ENCODE data around the gene USP34. TPM values are rescaled to one million over a fixed set of nuclear protein-coding genes. Genes with fewer than 3 reads are reported as not detected.
"Not testable (repeated sequence)": the region's sequence is repeated elsewhere in the genome, so short reads cannot be mapped to it uniquely, and the experiment has no call there.

USP34 gene
- total RNA-seq, 1 experiment from 2014 or later: 70.0 TPM

DNA sequence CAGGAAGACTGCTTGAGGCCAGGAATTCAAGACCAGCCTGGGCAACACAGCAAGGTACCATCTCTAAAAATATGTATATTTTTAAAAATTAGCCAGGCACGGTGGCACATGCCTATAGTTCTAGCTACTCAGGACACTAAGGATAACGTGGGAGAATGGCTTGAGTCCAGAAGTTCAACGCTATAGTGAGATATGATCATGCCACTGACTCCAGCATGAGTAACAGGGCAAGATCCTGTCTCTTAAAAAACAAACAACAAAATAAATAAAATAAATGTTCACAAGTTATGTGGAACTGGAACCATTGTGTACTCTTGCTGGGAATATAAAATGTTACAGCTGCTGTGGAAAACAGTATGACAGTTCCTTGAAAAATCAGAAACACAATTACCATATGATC, 47.2 kb downstream of the USP34 start:
- no peak for DNase-seq (ENCODE audit: low read depth)

DNA sequence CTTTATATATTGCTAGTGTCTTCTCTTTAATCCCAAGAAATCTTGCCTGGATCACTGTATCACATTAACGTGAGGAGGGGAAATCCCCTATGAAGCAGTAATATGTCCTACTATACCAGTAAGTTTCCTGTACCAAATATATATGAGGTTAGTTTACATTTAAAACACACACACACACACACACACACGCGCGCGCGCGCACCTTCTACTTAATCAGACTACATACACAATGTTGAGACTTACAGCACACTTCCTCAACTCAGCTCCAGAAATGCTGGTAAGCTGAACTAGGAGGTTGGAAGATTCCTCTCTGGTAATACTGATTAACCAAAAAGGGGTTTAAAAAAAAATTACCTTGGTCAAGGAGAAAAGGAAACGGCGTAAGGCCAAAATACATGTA, 49.3 kb downstream of the USP34 start:
- DNase-seq (ENCODE audit: low read depth): no peak

DNA sequence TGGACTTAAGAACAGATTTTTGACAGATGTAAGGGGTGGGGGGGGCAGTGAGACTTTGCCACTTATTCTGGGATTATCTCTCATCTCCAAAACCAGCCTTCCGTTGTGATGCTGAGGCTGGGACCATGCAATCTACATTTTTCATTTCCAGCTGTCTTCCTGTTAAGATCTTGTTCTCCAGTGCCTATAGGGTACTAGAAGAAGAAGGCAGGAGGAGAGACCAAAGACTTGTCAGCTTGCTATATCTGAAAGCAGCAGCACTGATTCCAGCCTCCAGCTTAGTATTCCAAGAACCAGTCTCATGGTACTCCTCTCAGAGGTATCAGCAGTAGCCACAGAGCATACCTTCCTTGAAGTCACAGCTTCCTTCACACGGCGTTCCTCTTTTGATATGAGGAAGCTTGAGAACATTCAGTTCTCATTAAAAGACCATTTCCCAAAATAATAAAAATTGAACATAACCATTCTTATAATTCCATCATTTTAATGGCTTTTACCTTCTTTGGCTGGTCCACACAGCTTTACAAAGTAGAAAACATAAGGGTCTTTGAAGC, 49.8 kb downstream of the USP34 start:
- no peak for DNase-seq (ENCODE audit: low read depth)

DNA sequence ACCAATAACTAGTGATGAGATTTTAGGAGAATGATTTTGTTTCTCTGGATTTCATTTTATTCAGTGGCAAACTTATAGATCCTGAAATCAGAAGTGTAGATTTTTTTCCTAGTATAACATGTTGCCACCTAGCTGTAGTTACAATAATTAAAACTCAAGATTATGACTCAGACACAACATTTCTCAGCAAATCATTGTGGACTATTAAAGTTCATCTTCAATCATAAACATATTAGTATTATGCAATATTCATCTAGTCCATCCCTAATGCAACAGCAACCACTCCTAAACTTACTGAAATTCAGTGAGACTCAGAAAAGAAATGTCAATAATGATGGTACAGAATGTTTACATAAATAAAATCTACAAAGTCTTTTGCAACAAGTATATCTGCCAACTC, 51.3 kb downstream of the USP34 start:
- no peak for DNase-seq (ENCODE audit: low read depth)

DNA sequence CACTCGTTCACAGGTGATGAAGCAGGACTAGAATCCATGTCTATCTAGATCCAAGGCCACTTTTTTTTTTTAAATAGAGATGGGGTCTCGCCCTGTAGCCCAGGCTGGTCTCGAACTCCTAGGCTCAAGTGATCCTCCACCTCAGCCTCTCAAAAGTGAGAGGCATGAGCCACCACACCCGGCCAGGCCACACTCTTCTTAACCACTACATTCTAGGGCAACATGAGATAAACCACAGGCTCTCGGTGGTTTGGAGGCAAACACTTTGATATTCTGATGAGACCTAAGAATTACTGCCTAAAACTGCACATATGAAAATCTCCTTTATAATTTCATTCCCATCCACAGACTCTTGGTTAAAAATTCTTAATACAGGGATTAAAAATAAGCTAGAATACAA, 51.8 kb downstream of the USP34 start:
- DNase-seq (ENCODE audit: low read depth): peak; percentile 15

DNA sequence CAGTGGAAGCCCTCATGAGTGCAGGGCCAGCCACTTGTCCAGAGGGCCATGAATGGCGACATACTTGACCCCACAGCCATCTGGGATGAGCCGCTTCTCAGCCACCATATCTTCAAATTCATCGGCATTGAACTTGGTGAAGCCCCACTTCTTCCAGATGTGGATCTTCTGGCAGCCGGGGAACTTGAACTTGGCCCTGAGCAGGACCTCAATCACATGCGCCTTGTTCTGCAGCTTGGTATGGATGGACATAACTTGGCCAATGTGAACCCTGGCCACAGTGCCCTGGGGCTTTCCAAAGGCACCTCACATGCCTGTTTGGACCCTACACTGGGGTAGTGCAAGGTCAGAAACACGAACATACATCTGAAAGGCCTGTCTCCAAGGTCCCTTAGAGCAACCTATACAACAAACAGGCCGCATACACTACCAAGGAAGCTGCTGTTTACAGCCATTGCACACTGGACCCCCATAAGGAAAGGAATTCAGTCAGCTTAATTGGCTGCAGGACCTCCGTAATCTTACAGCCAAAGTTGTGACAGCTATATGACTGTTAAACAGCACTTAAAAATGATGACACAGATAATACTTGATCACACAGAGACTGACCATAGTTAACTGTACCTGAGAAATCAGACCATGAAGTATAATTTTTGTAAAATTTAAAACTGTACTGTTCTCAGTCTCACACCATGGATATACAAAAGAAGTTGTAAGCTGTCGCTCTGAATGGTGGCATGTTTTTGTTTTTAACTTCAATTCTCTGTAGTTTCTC, 53.8 kb downstream of the USP34 start:
- no peak for DNase-seq (ENCODE audit: low read depth)

DNA sequence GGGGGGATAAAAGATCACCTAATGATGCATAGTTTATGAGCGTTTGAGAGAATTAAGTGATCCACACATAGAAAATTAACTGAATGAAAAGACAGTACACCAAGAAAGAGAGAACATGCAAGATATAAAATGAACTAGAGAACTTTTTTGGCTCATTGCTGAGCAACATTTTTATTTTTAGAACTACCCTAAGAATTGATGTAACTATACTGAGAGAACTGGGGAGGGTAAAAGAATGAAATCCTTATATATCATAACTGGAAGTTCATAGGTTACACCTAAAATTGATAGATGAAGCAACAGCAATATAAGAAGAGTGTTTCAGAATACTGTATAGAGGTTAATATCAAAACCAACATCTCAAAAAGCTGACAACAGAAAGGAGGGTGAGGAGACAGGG, 55.6 kb downstream of the USP34 start:
- no peak for DNase-seq (ENCODE audit: low read depth)

DNA sequence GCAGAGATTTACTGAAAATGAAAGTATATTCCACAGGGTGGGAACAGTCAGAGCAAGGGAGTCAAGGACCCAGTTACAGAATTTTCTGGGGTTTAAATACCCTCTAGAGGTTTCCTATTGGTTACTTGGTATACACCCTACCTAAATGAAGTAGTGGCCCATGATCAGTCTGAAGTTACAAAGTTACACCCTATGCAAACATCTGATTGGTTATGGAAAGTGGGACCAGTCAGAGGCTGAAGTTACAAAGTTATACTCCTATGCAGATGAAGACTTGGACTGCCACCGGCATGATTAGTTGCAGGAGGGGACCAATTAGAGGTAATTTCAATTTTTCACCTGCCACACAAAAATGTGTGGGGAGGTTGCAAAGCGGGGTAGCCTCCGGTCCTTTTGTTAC, 56.2 kb downstream of the USP34 start:
- DNase-seq (ENCODE audit: low read depth): no peak

DNA sequence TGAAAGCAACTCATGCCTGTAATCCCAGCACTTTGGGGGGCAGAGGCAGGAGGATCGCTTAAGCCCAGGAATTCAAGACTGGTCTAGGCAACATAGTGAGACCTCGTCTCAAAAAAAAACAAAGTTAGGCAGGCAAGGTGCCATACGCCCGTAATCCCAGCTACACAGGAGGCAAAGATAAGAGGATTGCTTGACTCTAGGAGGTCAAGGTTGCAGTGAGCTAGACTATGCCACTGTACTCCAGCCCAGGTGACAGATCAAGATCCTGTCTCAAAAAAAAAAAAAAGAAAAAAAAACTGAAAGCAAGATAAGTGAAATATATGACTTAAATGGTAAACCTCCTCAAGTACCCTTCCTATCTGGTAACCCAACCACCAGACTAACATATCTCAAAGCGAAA, 59.8 kb downstream of the USP34 start:
- no peak for DNase-seq (ENCODE audit: low read depth)

DNA sequence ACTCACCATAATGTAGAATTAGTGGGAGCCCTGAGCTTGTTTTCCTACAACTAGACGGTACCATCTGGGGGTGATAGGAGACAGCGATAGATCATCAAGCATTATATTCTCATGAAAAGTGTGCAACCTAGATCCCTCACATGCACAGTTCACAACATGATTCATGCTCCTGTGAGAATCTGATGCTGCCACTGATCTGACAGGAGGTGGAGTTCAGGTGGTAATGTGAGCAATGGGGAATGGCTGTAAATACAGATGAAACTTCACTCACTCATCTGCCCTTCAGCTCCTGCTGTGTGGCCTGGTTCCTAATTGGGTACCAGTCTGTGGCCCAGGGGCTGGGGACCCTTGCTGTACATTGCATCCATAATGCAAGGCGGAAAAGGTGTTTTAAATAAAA, 60.7 kb downstream of the USP34 start:
- no peak for DNase-seq (ENCODE audit: low read depth)

DNA sequence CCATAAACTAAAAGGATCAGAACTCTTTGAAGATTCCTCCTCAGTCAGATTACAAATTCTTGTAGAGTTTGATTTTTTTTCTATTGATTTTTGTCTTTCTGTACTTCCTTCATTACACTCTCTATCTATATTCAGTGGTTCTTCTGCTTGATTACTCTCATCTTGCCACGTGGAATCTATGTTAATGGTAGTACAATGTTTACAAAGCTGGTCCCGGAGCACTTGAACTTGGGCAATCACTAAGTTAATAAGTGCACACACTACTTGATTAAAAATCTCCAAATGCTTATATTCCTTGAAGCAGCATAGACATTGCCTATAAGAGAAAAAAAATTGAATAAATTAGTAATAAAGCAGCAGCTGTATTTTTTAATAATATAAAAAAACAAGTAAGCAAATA, 65.1 kb downstream of the USP34 start:
- DNase-seq (ENCODE audit: low read depth): no peak

DNA sequence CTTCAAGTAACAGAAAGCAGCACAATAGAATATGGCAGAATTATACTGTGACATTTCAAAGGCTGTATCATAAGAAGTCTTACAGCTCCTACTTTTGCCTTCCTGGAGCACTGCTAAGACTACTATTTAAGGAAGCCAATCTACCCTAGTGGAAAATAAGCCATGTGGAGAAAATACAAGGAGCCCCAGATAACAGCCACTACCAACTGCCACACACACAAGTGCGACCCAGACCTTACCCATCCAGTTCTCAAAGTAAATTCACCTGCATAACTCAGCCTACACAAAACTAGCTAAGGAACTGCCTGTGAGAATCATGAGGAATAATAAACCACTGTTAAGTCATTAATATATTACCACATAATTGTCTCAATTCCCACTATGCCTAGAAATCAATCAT, 66.4 kb downstream of the USP34 start:
- DNase-seq (ENCODE audit: low read depth): no peak

DNA sequence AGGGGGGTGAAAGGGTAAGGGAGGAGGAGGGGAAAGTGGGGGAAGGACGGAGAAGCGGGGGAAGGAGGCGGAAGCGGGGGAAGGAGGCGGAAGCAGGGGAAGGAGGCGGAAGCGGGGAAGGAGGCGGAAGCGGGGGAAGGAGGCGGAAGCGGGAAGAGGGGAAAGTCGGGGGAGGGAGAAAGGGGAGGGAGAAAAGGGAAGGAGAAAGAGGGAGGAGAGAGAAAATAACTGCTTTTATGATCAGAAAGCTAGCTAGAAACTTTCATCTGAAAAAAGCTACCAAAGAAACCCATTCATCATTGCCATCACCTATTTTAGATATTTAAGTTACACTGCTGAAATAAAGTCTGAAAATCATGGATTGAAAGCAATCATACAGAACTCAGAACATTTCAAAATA, 72.5 kb downstream of the USP34 start:
- DNase-seq (ENCODE audit: low read depth): no peak

DNA sequence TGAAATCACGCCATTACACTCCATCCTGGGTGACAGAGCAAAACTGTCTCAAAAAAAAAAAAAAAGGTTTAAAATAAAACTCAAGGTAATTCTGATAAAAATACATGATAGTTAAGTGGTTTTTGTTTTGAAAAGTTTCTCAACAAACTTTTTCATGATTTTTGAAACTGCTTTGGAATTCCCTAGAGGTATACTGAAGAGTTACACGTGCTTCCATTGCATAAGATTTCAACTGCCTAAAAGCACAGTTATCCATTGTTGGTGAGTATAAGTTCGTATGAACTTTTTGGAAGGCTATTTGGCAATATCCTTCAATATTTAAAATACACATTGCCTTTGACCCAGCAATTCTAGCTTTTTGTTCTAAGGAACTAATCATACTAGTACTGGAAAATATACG, 74.9 kb downstream of the USP34 start:
- no peak for DNase-seq (ENCODE audit: low read depth)

DNA sequence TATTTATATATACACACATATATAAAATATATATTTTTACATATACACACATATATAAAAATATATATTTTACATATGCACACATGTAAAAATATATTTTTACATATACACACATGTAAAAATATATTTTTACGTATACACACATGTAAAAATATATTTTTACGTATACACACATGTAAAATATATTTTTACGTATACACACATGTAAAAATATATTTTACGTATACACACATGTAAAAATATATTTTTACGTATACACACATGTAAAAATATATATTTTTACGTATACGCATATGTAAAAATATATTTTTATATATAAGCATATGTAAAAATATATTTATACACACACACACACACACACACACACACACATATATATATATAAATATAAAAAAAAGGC, 83.3 kb downstream of the USP34 start:
- DNase-seq (ENCODE audit: low read depth): not testable (repeated sequence)

DNA sequence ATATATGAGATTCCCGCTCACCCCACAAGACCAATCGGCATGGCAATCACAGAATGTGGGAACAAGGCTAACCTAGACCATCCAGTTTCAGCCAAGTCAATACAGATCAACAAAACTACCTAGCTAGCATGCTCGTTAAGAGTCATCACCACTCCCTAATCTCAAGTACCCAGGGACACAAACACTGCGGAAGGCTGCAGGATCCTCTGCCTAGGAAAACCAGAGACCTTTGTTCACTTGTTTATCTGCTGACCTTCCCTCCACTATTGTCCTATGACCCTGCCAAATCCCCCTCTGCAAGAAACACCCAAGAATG, 90.0 kb downstream of the USP34 start:
- DNase-seq (ENCODE audit: low read depth): not testable (repeated sequence)

DNA sequence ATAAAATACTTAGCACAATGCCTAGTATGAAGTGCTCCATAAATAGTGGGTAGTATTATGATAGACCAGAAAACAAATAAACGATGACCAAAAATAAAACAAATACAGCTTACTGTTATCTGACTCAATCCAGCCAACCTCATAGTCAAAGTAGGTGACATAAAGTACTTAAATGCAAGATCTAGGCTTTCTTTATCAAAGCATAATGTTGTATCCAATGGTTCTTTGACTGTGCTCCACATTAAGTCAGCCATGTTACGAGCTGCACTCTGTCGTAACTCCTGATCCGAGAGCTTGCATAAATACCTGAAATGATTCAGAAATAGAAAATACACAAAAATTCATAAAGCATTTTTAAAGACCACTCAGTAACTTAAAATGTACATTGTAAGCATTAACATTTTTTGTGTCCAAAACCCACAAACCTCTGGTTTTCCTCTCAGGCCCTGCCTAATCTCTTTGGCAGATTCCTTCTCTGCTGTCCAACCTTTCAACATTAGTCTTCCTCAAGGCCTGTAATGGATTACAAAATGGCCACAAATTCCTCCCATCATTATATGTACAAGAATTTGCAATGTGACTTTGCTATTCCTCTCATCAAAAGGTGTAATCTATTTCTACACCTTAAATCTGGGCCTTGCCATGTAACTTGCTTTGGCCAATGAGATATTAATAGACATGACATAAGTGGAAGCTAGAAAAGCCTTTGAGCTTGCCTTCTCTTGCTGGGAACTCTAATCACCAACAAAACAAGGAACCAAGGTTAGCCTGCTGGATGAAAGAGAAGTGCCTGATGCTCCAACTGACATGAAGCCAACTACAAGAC, 90.6 kb downstream of the USP34 start:
- DNase-seq (ENCODE audit: low read depth): no peak

DNA sequence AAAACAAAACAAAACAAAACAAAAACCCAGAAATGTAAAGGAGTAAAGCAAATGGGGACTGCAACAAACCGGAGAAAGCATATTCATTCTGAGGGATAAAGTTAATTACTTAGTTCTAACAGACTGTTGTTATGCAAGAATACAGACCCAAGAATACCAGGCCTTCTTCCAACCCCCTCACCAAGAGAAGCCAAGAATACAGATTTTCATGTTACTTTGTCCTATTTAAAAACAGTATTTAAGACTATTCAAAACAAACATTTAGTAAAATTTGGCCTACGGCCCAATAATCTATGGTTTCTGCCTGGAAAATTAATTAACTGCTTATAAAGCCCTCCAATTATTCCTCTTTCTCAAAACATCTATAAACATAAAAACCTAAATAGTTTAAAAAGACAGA, 91.4 kb downstream of the USP34 start:
- DNase-seq (ENCODE audit: low read depth): no peak

DNA sequence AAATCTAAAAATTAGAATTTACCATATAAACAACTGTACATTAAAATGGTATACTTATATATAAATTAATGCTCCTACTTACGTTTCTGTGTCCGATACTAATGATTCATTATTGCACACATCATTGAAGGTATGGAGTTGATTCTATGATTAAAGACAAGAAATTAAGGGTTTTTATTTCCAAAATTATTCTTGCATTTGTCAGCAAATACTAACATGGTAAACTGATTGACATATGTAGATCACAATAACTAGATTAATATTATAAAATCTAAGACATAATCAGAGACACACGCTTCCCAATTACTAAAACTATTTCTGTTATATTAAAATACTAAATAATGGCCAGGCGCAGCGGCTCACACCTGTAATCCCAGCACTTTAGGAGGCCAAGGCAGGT, 92.6 kb downstream of the USP34 start:
- no peak for DNase-seq (ENCODE audit: low read depth)

DNA sequence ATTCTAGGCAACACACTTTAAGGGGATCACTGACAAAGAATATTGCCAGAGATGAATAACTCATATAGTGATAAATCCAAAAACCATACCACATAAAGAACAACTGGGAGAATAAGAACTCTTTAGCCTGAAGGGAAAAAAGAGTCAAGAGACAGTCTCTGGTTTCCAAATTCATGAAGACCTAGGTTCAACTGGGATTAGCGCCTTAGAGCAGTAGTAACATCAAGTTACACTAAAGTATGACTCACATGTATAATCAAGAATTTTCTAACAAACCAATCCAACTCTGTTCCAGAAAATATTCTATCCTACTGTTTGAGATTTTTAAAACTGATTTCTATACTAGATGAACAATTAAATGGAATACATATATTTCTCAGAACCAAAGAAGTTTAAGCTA, 93.8 kb downstream of the USP34 start:
- DNase-seq (ENCODE audit: low read depth): peak; percentile 16

DNA sequence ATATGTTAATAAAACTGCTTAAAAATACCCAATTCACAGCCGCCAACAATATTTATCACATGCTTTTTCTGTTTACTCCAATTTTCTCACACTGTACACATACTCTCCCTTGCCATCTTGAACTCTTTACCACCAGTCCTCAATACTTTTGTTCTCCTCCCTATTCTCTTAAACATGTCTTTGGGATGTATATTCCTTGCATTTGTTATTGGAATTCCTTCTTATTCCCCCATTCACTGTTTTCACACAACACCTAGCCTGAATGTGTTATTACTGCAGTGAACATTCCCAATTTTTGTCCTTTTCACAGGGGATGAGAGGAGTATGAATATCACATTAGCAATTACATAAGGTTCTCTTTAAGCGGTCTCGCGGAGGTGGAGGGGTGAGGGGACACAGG, 94.7 kb downstream of the USP34 start:
- no peak for DNase-seq (ENCODE audit: low read depth)

DNA sequence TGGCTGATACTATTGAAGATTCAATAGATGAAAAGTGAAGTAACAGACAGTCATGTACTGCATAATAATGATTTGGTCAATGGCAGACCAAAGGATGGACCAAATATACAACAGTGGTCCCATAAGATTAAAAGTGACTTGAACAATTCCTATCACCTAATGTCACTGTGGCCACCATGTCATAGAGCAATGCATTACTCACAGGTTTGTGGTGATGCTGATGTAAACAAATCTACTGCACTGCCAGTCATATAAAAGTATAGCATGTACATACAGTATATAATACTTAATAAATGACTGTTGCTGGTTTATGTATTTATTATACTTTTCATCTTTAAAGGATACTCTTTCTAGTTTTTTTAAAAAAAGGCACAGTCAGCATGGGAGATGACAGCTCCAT, 99.9 kb downstream of the USP34 start:
- DNase-seq (ENCODE audit: low read depth): peak; percentile 5

Data from RPMI7951 (cell line).